Type B pancreatic cell (in vitro differentiated cells): ENCODE measurements around the gene RPS15. TPM values are rescaled to one million over a fixed set of nuclear protein-coding genes. Genes with fewer than 3 reads are reported as not detected.

Experiments used
- DNase-seq: peaks from one replicate; pipeline ENCODE4 v3.0.0; 2021; ENCODE audit warnings: mixed read lengths; ENCODE audit not compliant: unreplicated experiment; ENCODE audit errors: extremely low spot score
- H3K27ac Mint-ChIP-seq: 2 replicates; pipeline ENCODE4 v1.8.0; 2021; ENCODE audit warnings: mild to moderate bottlenecking, mixed read lengths
- H3K27me3 Mint-ChIP-seq: 2 replicates; pipeline ENCODE4 v1.8.0; 2021; ENCODE audit warnings: mixed read lengths
- H3K36me3 Mint-ChIP-seq: 2 replicates; pipeline ENCODE4 v1.8.0; 2021; ENCODE audit warnings: mixed read lengths
- H3K4me1 Mint-ChIP-seq: one replicate; pipeline ENCODE4 v1.8.0; 2021; ENCODE audit warnings: mixed read lengths; ENCODE audit not compliant: unreplicated experiment
- H3K4me3 Mint-ChIP-seq: 2 replicates; pipeline ENCODE4 v1.8.0; 2021; ENCODE audit warnings: mild to moderate bottlenecking, mixed read lengths
- H3K9me3 Mint-ChIP-seq: 2 replicates; pipeline ENCODE4 v1.8.0; 2021; ENCODE audit warnings: mixed read lengths
- total RNA-seq: library from RNA; stranded (reverse); gene quantifications from 2 replicates; pipeline ENCODE4 v1.2.1, GENCODE V29; 2021; ENCODE audit warnings: low replicate concordance
- TF ChIP-seq, protein P1 (sequence below): fragments of 200-600 bp; sonication (generic); conservative IDR thresholded peaks from 2 replicates; pipeline ENCODE4 v1.5.0; 2021; ENCODE audit warnings: antibody characterized with exemption, mild to moderate bottlenecking

RPS15 gene
- total RNA-seq, 1 donor from 2014 or later: 1,344 TPM

DNA sequence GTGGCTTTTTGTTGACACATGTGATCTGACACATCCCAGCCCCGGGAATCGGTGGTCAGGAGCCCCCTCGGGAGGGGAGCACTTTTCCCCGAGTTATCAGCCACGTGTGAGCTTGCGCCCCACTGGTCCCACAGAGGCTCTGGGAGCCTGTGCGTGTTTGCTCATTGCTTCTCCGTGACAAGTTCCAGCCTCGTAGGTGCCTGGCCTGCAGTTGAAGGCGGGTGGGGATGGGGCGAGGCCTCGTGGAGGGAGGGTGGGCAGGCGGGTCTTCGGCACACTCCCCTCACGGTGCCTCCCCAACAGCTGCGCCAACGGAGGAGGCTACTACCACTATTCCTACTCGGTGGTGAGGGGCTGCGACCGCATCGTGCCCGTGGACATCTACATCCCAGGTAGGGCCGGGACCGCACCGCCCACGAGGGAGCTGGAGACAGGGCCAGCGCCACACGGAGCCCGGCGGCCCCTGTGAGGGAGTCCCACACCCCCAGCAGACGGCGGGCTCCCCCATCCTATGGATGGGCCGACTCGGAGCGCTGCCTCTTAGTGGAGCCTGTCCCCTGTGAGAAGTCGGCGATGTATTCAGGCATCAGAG, 45.2 kb upstream of the RPS15 start:
- TF ChIP-seq, protein P1, sequence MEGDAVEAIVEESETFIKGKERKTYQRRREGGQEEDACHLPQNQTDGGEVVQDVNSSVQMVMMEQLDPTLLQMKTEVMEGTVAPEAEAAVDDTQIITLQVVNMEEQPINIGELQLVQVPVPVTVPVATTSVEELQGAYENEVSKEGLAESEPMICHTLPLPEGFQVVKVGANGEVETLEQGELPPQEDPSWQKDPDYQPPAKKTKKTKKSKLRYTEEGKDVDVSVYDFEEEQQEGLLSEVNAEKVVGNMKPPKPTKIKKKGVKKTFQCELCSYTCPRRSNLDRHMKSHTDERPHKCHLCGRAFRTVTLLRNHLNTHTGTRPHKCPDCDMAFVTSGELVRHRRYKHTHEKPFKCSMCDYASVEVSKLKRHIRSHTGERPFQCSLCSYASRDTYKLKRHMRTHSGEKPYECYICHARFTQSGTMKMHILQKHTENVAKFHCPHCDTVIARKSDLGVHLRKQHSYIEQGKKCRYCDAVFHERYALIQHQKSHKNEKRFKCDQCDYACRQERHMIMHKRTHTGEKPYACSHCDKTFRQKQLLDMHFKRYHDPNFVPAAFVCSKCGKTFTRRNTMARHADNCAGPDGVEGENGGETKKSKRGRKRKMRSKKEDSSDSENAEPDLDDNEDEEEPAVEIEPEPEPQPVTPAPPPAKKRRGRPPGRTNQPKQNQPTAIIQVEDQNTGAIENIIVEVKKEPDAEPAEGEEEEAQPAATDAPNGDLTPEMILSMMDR: no peak
- no peak overlapping the region for H3K27ac Mint-ChIP-seq
- no peak overlapping the region for H3K4me3 Mint-ChIP-seq
- H3K4me1 Mint-ChIP-seq: no peaks in the 10 kb centered on the region
- peaks cover 3% of the 10 kb centered on the region for H3K36me3 Mint-ChIP-seq
- no peaks in the 10 kb centered on the region for H3K9me3 Mint-ChIP-seq
- H3K27me3 Mint-ChIP-seq: no peaks in the 10 kb centered on the region
- DNase-seq: no peak

DNA sequence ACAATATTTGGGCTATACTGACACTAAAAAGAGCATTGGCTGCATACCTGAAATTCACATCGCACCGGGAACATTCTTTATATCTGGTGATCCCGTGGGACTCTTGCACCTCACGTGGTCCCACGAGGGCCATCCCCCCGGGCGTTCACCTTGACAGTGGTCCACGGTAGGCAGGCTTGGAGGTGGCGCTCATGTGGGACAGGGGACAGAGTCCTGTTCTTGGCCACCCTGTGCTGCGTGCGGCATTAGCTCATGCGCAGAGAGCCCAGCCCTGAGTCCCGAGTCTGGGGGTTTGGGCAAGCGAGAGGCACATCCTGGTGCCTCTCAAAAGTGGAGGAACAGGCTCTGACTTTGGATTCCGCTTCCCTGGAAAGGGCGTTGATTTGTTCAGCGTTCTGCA, 44.4 kb upstream of the RPS15 start:
- H3K4me3 Mint-ChIP-seq: no peak overlapping the region
- H3K9me3 Mint-ChIP-seq: no peaks in the 10 kb centered on the region
- H3K27ac Mint-ChIP-seq: no peak overlapping the region
- no peaks in the 10 kb centered on the region for H3K27me3 Mint-ChIP-seq
- peaks cover 2% of the 10 kb centered on the region for H3K36me3 Mint-ChIP-seq
- TF ChIP-seq, protein P1: no peak
- DNase-seq: no peak
- no peaks in the 10 kb centered on the region for H3K4me1 Mint-ChIP-seq

DNA sequence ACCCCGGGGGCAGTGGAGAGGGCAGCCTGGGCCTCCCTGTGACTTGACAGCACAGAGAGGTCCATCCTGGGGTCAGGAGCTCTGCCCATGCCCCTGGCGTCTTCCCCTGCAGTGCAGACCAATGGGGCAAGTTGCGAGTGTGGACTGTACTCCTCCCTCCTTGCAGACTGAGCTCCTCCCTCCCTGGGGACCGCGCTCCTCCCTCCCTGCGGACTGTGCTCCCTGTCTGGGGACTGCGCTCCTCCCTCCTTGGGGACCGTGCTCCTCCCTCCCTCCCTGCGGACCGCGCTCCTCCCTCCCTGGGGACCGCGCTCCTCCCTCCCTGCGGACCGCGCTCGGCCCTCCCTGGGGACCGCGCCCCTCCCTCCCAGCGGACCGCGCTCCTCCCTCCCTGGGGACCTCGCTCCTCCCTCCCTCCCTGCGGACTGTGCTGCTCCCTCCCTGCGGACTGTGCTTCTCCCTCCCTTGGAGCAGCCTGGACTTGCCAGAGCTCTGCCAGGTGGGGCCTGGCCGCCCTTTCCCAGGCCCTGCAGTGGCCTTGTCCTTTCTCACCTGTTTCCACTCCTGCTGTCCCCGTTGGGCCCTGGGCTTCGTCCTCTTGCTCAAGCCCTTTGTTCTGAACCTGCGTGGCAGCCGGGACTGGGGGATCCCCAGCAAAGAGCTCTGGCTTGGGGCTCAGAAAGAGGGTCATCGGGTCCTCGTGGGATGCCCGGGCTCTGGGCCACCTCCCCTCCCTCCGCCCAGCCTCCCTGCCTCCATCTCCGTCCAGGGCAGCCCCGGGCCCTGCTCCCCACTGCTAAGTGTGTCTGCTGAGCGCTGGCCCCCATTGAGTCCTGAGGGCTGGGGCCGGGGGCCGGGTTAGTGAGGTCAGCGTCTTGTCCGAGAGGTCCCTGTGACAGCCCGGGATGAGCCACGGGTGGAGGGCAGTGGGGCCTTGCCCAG, 43.7 kb upstream of the RPS15 start:
- Mint-ChIP-seq H3K4me3 (no peak overlapping the region), H3K4me1 (no peaks in the 10 kb centered on the region), H3K27me3 (no peaks in the 10 kb centered on the region), H3K36me3 (no peaks in the 10 kb centered on the region), H3K27ac (no peak overlapping the region), H3K9me3 (no peaks in the 10 kb centered on the region)
- DNase-seq: no peak
- TF ChIP-seq, protein P1: no peak

DNA sequence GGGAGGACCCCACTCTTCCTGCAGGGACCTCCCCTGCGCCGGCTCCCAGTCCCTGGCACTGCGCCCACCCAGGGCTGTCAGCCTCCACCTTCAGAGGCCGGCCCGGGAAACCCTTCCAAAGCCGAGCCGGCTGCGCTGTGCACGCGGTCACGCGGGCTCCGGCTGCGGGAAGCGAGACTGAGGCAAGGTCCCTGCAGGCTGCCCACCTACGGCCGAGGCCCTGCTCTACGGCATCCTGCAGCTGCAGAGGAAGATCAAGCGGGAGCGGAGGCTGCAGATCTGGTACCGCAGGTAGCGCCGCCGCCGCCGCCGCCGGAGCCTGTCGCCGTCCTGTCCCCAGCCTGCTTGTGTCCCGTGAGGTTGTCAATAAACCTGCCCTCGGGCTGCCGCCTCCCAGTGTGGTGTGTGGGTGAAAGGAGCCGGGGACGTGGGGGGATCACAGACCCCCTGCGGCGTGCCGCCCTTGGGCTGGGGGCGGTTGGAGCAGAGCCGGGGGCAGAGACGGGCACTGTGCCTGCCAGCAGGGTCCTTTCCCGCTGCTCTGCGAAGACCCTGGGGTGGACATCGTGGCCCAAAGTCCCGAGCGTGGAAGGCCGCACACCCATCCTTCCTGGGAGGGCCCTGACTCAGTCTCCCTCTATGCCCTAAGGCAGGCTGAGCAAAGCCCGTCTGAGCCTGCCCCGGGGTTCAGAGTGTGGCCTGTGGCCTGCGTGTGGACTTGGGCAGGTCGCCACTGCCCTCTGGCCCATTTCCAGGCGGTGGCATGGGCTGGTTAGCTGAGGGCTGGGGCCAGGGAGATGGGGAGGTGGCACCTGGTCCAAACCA, 42.8 kb upstream of the RPS15 start:
- no peak for DNase-seq
- TF ChIP-seq, protein P1: no peak
- Mint-ChIP-seq H3K27ac (no peak overlapping the region), H3K27me3 (no peaks in the 10 kb centered on the region), H3K4me1 (no peaks in the 10 kb centered on the region), H3K9me3 (no peaks in the 10 kb centered on the region), H3K4me3 (no peak overlapping the region), H3K36me3 (no peaks in the 10 kb centered on the region)

DNA sequence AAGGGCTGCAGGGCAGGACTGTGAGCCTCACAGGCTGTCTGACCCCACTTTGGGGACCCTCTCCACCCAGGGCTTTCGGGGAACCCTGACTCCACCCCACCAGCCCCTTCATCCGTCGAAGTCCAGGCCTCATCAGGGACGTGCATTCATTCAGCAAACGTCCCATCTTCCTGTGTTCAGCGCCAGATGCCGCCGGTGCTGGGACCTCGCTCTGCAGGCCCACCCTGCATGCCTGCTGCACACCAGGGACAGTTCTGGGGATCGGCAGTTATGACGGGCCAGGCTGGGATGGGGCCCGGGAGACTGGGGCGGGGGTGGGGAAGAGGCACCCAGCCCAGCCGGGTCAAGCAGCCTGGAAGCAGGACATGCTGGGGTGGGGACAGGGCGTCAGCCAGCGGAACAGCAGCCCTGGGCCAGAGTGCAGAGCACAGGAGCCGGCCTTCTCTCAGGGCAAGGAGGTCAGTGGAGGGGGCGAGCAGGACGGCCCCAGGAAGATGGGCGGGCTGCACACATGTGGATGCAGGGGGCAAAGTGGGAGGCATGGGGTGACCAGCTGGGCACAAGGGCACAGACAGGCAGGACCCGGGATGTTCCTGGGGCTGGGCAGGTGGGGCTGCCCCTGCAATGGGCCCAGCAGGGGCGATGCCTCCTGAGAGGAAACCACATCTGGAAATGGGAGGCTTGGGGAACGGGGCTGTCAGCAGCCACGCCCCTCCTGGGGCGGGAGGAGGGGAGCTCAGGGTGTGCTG, 42.0 kb upstream of the RPS15 start:
- no peaks in the 10 kb centered on the region for H3K36me3 Mint-ChIP-seq
- no peak for DNase-seq
- no peak overlapping the region for H3K27ac Mint-ChIP-seq
- H3K4me1 Mint-ChIP-seq: no peaks in the 10 kb centered on the region
- no peaks in the 10 kb centered on the region for H3K9me3 Mint-ChIP-seq
- no peaks in the 10 kb centered on the region for H3K27me3 Mint-ChIP-seq
- TF ChIP-seq, protein P1: no peak
- no peak overlapping the region for H3K4me3 Mint-ChIP-seq
